HCT116 (cell line): ENCODE results near the gene SRRM1. TPM values are rescaled to one million over a fixed set of nuclear protein-coding genes. Genes with fewer than 3 reads are reported as not detected.

Source experiments
- ATAC-seq: fragments of 200-7000 bp; cut with Tn5 transposase; 2 replicates; pipeline ENCODE4 v1.9.1; 2020; ENCODE audit warnings: mild to moderate bottlenecking, moderate library complexity
- BruUV-seq: library from RNA; stranded (reverse); fragments of 400-500 nt; replicated peaks from 2 replicates; lab custom pipeline; 2021; lab: Mats Ljungman, UMichigan
- CTCF ChIA-PET: fragments of 300-600 bp; sonication (Branson Sonifier 250); formaldehyde crosslinking; loops from one replicate; lab custom pipeline; 2021; ENCODE audit warnings: antibody characterized with exemption; lab: Charles Lee
- POLR2A ChIA-PET: fragments of 300-600, 350-600 bp; sonication (Branson Sonifier 250); formaldehyde crosslinking; loops from one replicate; lab custom pipeline; 2021; ENCODE audit warnings: antibody characterized with exemption; lab: Charles Lee
- RAD21 ChIA-PET, 2 experiments: fragments of 300-600 bp; sonication (Branson Sonifier 250); formaldehyde crosslinking; loops; one replicate each; lab custom pipeline; 2023; ENCODE audit warnings: low total read pairs in 2 of 2; ENCODE audit not compliant: uncharacterized antibody in 2 of 2, unreplicated experiment in 2 of 2, low non-redundant PET in 1 of 2; lab: Charles Lee
- DNase-seq: peaks from one replicate; pipeline ENCODE4 v3.0.0-alpha.2; 2010; ENCODE audit warnings: low read depth, low spot score
- H2AFZ ChIP-seq: fragments of 200-600 bp; shearing (Covaris generic), sonication (generic); 2 replicates; pipeline ENCODE4 v1.6.1; 2017; ENCODE audit warnings: low read depth, mixed run types, mixed read lengths, antibody characterized with exemption, low read length; ENCODE audit not compliant: poor library complexity, severe bottlenecking
- H3K27ac ChIP-seq: 2 replicates; pipeline ENCODE4 v1.5.1; 2012; ENCODE audit warnings: low read depth, low read length
- H3K27me3 ChIP-seq: fragments of 200-600 bp; sonication (generic); 2 replicates; pipeline ENCODE4 v1.6.1; 2016; ENCODE audit warnings: mixed run types, low read length, mixed read lengths; ENCODE audit not compliant: insufficient read depth
- H3K36me3 ChIP-seq, 2 experiments: fragments of 200-500 bp in 1 of 2; fragments of 200-600 bp in 1 of 2; sonication (Bioruptor generic) in 1 of 2; sonication (generic) in 1 of 2; 2 replicates each; pipeline versions ENCODE4 v1.5.1 to v1.6.1; 2014 to 2016; ENCODE audit warnings: low read length in 2 of 2, inconsistent platforms in 1 of 2, mixed read lengths in 1 of 2, mixed run types in 1 of 2; ENCODE audit not compliant: insufficient read depth in 2 of 2, control insufficient read depth in 1 of 2
- H3K4me1 ChIP-seq, 2 experiments: fragments of 200-600 bp in 1 of 2; sonication (generic) in 1 of 2; 2 replicates each; pipeline versions ENCODE4 v1.5.1 to v1.6.1; 2012 to 2017; ENCODE audit warnings: low read length in 2 of 2, inconsistent platforms in 1 of 2, mild to moderate bottlenecking in 1 of 2, mixed read lengths in 1 of 2, mixed run types in 1 of 2, moderate library complexity in 1 of 2; ENCODE audit not compliant: insufficient read depth in 2 of 2, control insufficient read depth in 1 of 2
- H3K4me2 ChIP-seq: fragments of 200-600 bp; sonication (generic); 2 replicates; pipeline ENCODE4 v1.6.1; 2017; ENCODE audit warnings: mixed run types, low read length, mixed read lengths
- H3K4me3 ChIP-seq, 2 experiments: fragments of 200-600 bp in 1 of 2; sonication (generic) in 1 of 2; replicated peaks in 1 of 2; 2 replicates each; pipeline ENCODE4 v1.5.1; 2011 to 2016; ENCODE audit warnings: low read length in 2 of 2, control low read depth in 1 of 2, low read depth in 1 of 2, mild to moderate bottlenecking in 1 of 2, mixed read lengths in 1 of 2, mixed run types in 1 of 2
- H3K79me2 ChIP-seq: fragments of 200-600 bp; sonication (generic); 2 replicates; pipeline ENCODE4 v1.6.1; 2017; ENCODE audit warnings: mild to moderate bottlenecking, mixed run types, low read length, moderate library complexity, mixed read lengths; ENCODE audit not compliant: insufficient read depth
- H3K9ac ChIP-seq: fragments of 200-600 bp; sonication (generic); 2 replicates; pipeline ENCODE4 v1.6.1; 2016; ENCODE audit warnings: low read length, mixed read lengths
- H3K9me2 ChIP-seq: fragments of 200-600 bp; sonication (generic), shearing (Covaris generic); 2 replicates; pipeline ENCODE4 v1.6.1; 2017; ENCODE audit warnings: mixed run types, mild to moderate bottlenecking, moderate library complexity; ENCODE audit not compliant: insufficient read depth
- H3K9me3 ChIP-seq, 2 experiments: fragments of 200-500 bp in 1 of 2; fragments of 200-600 bp in 1 of 2; sonication (Bioruptor generic) in 1 of 2; sonication (generic) in 1 of 2; 2 replicates each; pipeline ENCODE4 v1.6.1; 2014 to 2017; ENCODE audit warnings: low read length in 2 of 2, mixed read lengths in 2 of 2, inconsistent platforms in 1 of 2, low read depth in 1 of 2, mild to moderate bottlenecking in 1 of 2, mixed run types in 1 of 2, moderate library complexity in 1 of 2; ENCODE audit not compliant: control insufficient read depth in 1 of 2, insufficient read depth in 1 of 2
- H4K20me1 ChIP-seq: fragments of 200-600 bp; sonication (generic), shearing (Covaris generic); 2 replicates; pipeline ENCODE4 v1.6.1; 2017; ENCODE audit warnings: mixed run types, mild to moderate bottlenecking, moderate library complexity; ENCODE audit not compliant: insufficient read depth
- CEBPB ChIP-seq: IDR thresholded peaks from 2 replicates; pipeline ENCODE4 v1.6.1; 2012; ENCODE audit warnings: low read depth
- EGR1 ChIP-seq: IDR thresholded peaks from 2 replicates; pipeline ENCODE4 v1.6.1; 2012; ENCODE audit warnings: low read depth
- ELF1 ChIP-seq: IDR thresholded peaks from 2 replicates; pipeline ENCODE4 v1.6.1; 2012; ENCODE audit warnings: low read depth, borderline replicate concordance
- EZH2 ChIP-seq: fragments of 200-600 bp; sonication (generic); IDR thresholded peaks from 2 replicates; pipeline ENCODE4 v1.6.1; 2017; ENCODE audit warnings: antibody characterized with exemption, mixed run types
- EZH2phosphoT487 ChIP-seq: fragments of 200-600 bp; IDR thresholded peaks from 2 replicates; pipeline ENCODE4 v1.6.1; 2018; ENCODE audit warnings: antibody characterized with exemption, borderline replicate concordance
- JUND ChIP-seq: IDR thresholded peaks from 2 replicates; pipeline ENCODE4 v1.6.1; 2012
- POLR2A ChIP-seq: IDR thresholded peaks from 2 replicates; pipeline ENCODE4 v1.7.0; 2011; ENCODE audit warnings: borderline replicate concordance; ENCODE audit not compliant: insufficient read depth, insufficient read length; ENCODE audit errors: extremely low read depth
- RAD21 ChIP-seq: IDR thresholded peaks from 2 replicates; pipeline ENCODE4 v1.6.1; 2012; ENCODE audit warnings: low read depth, mild to moderate bottlenecking
- SP1 ChIP-seq: IDR thresholded peaks from 2 replicates; pipeline ENCODE4 v1.6.1; 2012; ENCODE audit warnings: low read depth
- SRF ChIP-seq: IDR thresholded peaks from 2 replicates; pipeline ENCODE4 v1.6.1; 2012; ENCODE audit warnings: low read depth
- TCF7L2 ChIP-seq: IDR thresholded peaks from 2 replicates; pipeline ENCODE4 v1.7.0; 2011; ENCODE audit warnings: borderline replicate concordance, inconsistent platforms; ENCODE audit not compliant: insufficient read depth, insufficient read length; ENCODE audit errors: extremely low read depth
- YY1 ChIP-seq: IDR thresholded peaks from 2 replicates; pipeline ENCODE4 v1.6.1; 2011; ENCODE audit warnings: low read length, low read depth, moderate library complexity, mild to moderate bottlenecking; ENCODE audit not compliant: insufficient replicate concordance; ENCODE audit errors: extremely low read depth
- ZFX ChIP-seq: fragments of 450-650 bp; IDR thresholded peaks from 2 replicates; pipeline ENCODE4 v1.6.1; 2017
- intact Hi-C: fragments of 100-400 bp; cut with micrococcal nuclease; formaldehyde crosslinking; loops from 2 replicates; pipeline ENCODE4 v1.10.0; 2022
- total RNA-seq: library from RNA; stranded (reverse); gene quantifications from one replicate; pipeline ENCODE4 v1.2.1, GENCODE V29; 2021; ENCODE audit not compliant: unreplicated experiment
- TF ChIP-seq, protein P1 (sequence below): IDR thresholded peaks from 2 replicates; pipeline ENCODE4 v1.6.1; 2012
- TF ChIP-seq, protein P2 (sequence below), 3 experiments: fragments of 200-600 bp in 1 of 3; sonication (generic) in 1 of 3; IDR thresholded peaks in 2 of 3; conservative IDR thresholded peaks in 1 of 3; 2 replicates each; pipeline ENCODE4 v1.5.1; 2012 to 2017; ENCODE audit warnings: low read depth in 2 of 3, low read length in 2 of 3, antibody characterized with exemption in 1 of 3, borderline replicate concordance in 1 of 3, control low read depth in 1 of 3, mild to moderate bottlenecking in 1 of 3, mixed read lengths in 1 of 3, mixed run types in 1 of 3, moderate library complexity in 1 of 3; ENCODE audit not compliant: insufficient read depth in 1 of 3
- TF ChIP-seq, protein P3 (sequence below): IDR thresholded peaks from 2 replicates; pipeline ENCODE4 v1.6.1; 2012; ENCODE audit warnings: low read depth

SRRM1 gene
- total RNA-seq, 1 experiment from 2014 or later, result 184 TPM

DNA sequence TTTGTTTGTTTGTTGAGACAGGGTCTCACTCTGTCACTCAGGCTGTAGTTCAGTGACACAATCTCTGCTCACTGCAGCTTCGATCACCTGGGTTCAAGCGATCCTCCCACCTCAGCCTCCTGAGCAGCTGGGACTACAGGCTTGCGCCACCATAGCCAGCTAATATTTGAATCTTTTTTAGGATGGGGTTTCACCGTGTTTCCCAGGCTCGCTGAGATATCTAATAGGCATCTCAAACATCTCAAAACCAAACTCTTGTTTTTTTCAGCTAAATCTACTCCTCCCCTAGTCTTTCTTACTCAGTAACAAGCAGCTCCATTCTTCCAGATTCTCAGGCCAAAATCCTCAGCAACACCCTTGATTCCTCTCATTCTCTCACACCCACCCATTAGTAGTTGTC lies 22.0 kb upstream of the SRRM1 start:
- TF ChIP-seq EZH2, result no peak
- no peak for TF ChIP-seq CEBPB
- TF ChIP-seq EZH2phosphoT487, result no peak
- TF ChIP-seq YY1, result no peak
- TF ChIP-seq SP1, result no peak
- TF ChIP-seq TCF7L2, result no peak
- no peak for TF ChIP-seq EGR1
- TF ChIP-seq, protein P1, sequence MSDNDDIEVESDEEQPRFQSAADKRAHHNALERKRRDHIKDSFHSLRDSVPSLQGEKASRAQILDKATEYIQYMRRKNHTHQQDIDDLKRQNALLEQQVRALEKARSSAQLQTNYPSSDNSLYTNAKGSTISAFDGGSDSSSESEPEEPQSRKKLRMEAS, result no peak
- TF ChIP-seq JUND, result no peak
- TF ChIP-seq, protein P2, sequence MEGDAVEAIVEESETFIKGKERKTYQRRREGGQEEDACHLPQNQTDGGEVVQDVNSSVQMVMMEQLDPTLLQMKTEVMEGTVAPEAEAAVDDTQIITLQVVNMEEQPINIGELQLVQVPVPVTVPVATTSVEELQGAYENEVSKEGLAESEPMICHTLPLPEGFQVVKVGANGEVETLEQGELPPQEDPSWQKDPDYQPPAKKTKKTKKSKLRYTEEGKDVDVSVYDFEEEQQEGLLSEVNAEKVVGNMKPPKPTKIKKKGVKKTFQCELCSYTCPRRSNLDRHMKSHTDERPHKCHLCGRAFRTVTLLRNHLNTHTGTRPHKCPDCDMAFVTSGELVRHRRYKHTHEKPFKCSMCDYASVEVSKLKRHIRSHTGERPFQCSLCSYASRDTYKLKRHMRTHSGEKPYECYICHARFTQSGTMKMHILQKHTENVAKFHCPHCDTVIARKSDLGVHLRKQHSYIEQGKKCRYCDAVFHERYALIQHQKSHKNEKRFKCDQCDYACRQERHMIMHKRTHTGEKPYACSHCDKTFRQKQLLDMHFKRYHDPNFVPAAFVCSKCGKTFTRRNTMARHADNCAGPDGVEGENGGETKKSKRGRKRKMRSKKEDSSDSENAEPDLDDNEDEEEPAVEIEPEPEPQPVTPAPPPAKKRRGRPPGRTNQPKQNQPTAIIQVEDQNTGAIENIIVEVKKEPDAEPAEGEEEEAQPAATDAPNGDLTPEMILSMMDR (IDR thresholded peaks at IDR 0.05 in 2 of 3, conservative IDR thresholded peaks at IDR 0.05 in 1 of 3; ENCODE audit: borderline replicate concordance in 1 of 3, insufficient read depth in 1 of 3, low read depth in 2 of 3, low read length in 2 of 3), result no peak
- TF ChIP-seq RAD21, result no peak
- TF ChIP-seq ZFX, result no peak
- no peak for TF ChIP-seq SRF
- no peak for TF ChIP-seq POLR2A
- no peak for TF ChIP-seq ELF1
- TF ChIP-seq, protein P3, sequence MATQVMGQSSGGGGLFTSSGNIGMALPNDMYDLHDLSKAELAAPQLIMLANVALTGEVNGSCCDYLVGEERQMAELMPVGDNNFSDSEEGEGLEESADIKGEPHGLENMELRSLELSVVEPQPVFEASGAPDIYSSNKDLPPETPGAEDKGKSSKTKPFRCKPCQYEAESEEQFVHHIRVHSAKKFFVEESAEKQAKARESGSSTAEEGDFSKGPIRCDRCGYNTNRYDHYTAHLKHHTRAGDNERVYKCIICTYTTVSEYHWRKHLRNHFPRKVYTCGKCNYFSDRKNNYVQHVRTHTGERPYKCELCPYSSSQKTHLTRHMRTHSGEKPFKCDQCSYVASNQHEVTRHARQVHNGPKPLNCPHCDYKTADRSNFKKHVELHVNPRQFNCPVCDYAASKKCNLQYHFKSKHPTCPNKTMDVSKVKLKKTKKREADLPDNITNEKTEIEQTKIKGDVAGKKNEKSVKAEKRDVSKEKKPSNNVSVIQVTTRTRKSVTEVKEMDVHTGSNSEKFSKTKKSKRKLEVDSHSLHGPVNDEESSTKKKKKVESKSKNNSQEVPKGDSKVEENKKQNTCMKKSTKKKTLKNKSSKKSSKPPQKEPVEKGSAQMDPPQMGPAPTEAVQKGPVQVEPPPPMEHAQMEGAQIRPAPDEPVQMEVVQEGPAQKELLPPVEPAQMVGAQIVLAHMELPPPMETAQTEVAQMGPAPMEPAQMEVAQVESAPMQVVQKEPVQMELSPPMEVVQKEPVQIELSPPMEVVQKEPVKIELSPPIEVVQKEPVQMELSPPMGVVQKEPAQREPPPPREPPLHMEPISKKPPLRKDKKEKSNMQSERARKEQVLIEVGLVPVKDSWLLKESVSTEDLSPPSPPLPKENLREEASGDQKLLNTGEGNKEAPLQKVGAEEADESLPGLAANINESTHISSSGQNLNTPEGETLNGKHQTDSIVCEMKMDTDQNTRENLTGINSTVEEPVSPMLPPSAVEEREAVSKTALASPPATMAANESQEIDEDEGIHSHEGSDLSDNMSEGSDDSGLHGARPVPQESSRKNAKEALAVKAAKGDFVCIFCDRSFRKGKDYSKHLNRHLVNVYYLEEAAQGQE, result no peak
- DNase-seq, result no peak
- Histone ChIP-seq H3K9me3 (no peaks in the 10 kb centered on the region), H3K4me1 (no peaks in the 10 kb centered on the region), H3K9ac (no peak overlapping the region), H3K79me2 (no peaks in the 10 kb centered on the region), H3K4me2 (no peak overlapping the region), H3K27ac (no peak overlapping the region), H3K36me3 (no peaks in the 10 kb centered on the region), H3K4me3 (no peak overlapping the region), H3K9me2 (no peaks in the 10 kb centered on the region), H3K27me3 (no peaks in the 10 kb centered on the region), H2AFZ (no peak overlapping the region), H4K20me1 (no peaks in the 10 kb centered on the region)
- BruUV-seq, result no TSS peak
- RAD21 ChIA-PET, result no interaction called here
- POLR2A ChIA-PET, result no interaction called here
- ATAC-seq, result no peak
- CTCF ChIA-PET, result no interaction called here
- intact Hi-C loops, result no loop called here
